Measurements from ENCODE around the gene ENPEP.

The ENPEP gene

DNA sequence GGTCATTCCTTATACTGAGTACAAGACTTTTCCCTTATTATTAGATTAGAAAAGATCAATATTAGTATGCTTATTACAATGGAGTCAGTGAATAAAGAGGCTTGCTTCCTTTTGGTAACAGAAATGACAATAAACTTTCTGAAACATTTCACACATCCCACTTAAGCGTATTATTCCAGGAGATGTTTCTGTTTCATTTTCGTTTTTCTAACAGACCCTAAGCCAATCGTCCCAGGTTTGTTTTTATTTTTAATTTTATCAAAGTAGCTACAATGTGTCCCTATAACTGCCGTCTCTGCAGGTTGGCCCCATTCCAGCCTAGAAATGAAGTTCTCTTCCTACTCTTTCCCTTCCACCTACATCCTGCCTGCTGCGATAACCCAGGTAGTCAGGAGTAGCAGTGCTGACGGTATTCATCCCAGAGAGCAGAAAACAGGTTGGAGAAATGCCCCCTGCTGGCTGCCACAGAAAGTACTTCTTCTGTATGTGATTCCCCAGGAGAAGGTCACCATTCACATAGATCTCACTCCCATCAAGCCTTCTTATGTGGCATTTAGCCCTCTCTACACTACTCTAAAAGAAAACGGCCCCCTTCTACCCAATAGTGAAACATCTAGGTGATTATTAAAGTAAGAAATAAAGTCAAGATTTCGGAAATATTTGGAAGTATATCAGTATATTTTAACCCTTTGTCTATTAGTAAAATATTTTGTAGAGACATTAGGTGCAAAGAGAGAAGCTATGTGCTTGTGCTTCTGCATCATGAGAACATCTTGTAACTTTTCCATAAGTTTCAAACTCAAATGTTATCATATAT lies 40.4 kb downstream of the ENPEP start:
- H3K4me3 ChIP-seq: peak overlapping the region; percentile 69
- H3K4me1 ChIP-seq: peaks cover 10% of the 10 kb centered on the region; the same call in 1 of the 2 replicates
- peak overlapping the region; percentile 63 for H3K4me2 ChIP-seq
- H3K9me3 ChIP-seq: no peaks in the 10 kb centered on the region
- no peaks in the 10 kb centered on the region for H3K27me3 ChIP-seq
- peak overlapping the region; percentile 68 for H3K9ac ChIP-seq
- no peak overlapping the region for H3K27ac ChIP-seq
- TF ChIP-seq Cebpa-rat (IDR thresholded peaks at IDR 0.05): no peak
- no peaks in the 10 kb centered on the region for H3K36me3 ChIP-seq
- no peaks in the 10 kb centered on the region for H4K20me1 ChIP-seq

- H3K27ac ChIP-seq: no peak overlapping the region
- no peak for TF ChIP-seq Cebpa-rat (IDR thresholded peaks at IDR 0.05)
- no peak overlapping the region for H3K4me2 ChIP-seq
These were observed 43.0 kb downstream of the ENPEP start for GRCh38 chr4:110518889-110519490.

DNA sequence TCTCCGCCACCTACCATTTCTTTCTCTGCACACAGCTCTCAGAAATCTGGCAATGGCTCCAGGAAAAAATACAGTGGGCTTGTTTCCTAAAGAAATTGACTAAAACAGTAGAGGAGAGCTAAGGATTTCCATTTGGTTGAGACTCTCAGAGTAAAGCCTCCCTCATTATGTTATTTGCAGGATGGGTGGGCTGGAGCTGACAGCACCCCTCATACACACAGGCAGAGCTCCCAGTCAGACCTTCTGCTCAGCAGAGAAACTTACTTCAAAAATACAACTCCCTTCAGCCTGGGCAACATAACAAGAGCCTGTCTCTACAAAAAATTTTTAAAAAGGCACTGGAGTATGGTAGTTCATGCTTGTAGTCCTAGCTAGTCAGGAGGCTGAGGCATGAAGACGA lies 44.9 kb downstream of the ENPEP start:
- Histone ChIP-seq H3K9ac (no peak overlapping the region), H3K4me3 (no peak overlapping the region), H4K20me1 (no peaks in the 10 kb centered on the region), H3K36me3 (no peaks in the 10 kb centered on the region), H3K9me3 (no peaks in the 10 kb centered on the region), H3K27ac (no peak overlapping the region), H3K4me1 (0 out of 2 replicates have a peak, but pooled peaks cover 3% of the 10 kb centered on the region), H3K27me3 (no peaks in the 10 kb centered on the region), H3K4me2 (no peak overlapping the region)
- no peak for TF ChIP-seq Cebpa-rat (IDR thresholded peaks at IDR 0.05)

More at GRCh38 chr4:110518889-110519490, 43.0 kb downstream of the ENPEP start:
- no peak overlapping the region for H3K9ac ChIP-seq
- no peaks in the 10 kb centered on the region for H3K9me3 ChIP-seq
- no peak overlapping the region for H3K4me3 ChIP-seq
- no peaks in the 10 kb centered on the region for H4K20me1 ChIP-seq
- peaks cover 10% of the 10 kb centered on the region; the same call in 1 of the 2 replicates for H3K4me1 ChIP-seq
- H3K36me3 ChIP-seq: no peaks in the 10 kb centered on the region
- H3K27me3 ChIP-seq: no peaks in the 10 kb centered on the region

- no peak overlapping the region for H3K4me3 ChIP-seq
- H3K36me3 ChIP-seq: no peaks in the 10 kb centered on the region
- H3K27ac ChIP-seq: no peak overlapping the region
- H3K9ac ChIP-seq: no peak overlapping the region
- no peaks in the 10 kb centered on the region for H3K4me1 ChIP-seq
- H3K27me3 ChIP-seq: no peaks in the 10 kb centered on the region
- TF ChIP-seq Cebpa-rat (IDR thresholded peaks at IDR 0.05): no peak
- H4K20me1 ChIP-seq: no peaks in the 10 kb centered on the region
- H3K9me3 ChIP-seq: no peaks in the 10 kb centered on the region
- H3K4me2 ChIP-seq: no peak overlapping the region
These were observed 50.6 kb downstream of the ENPEP start for GRCh38 chr4:110526589-110526988.

- Histone ChIP-seq H3K27me3 (no peaks in the 10 kb centered on the region), H4K20me1 (no peaks in the 10 kb centered on the region), H3K4me3 (no peak overlapping the region), H3K9ac (no peak overlapping the region), H3K4me1 (no peaks in the 10 kb centered on the region), H3K4me2 (no peak overlapping the region), H3K9me3 (no peaks in the 10 kb centered on the region), H3K36me3 (no peaks in the 10 kb centered on the region), H3K27ac (no peak overlapping the region)
- TF ChIP-seq Cebpa-rat (IDR thresholded peaks at IDR 0.05): no peak
These were observed 51.2 kb downstream of the ENPEP start for GRCh38 chr4:110527156-110527555.

GRCh38 chr4:110532901-110533589 lies 57.1 kb downstream of the ENPEP start:
- no peak overlapping the region for H3K27ac ChIP-seq
- H3K27me3 ChIP-seq: no peaks in the 10 kb centered on the region
- TF ChIP-seq Cebpa-rat (IDR thresholded peaks at IDR 0.05): no peak
- no peaks in the 10 kb centered on the region for H3K36me3 ChIP-seq
- peak overlapping the region; percentile 54 for H3K4me2 ChIP-seq
- H3K4me3 ChIP-seq: no peak overlapping the region
- no peaks in the 10 kb centered on the region for H4K20me1 ChIP-seq
- H3K9ac ChIP-seq: no peak overlapping the region
- peaks cover 16% of the 10 kb centered on the region for H3K9me3 ChIP-seq
- H3K4me1 ChIP-seq: peaks cover 11% of the 10 kb centered on the region

- Histone ChIP-seq H4K20me1 (no peaks in the 10 kb centered on the region), H3K27me3 (no peaks in the 10 kb centered on the region), H3K9me3 (peaks cover 22% of the 10 kb centered on the region), H3K27ac (no peak overlapping the region), H3K4me2 (peak overlapping the region; percentile 54), H3K9ac (no peak overlapping the region), H3K4me3 (no peak overlapping the region), H3K36me3 (no peaks in the 10 kb centered on the region), H3K4me1 (peaks cover 11% of the 10 kb centered on the region)
- TF ChIP-seq Cebpa-rat (IDR thresholded peaks at IDR 0.05): no peak
These were observed 57.6 kb downstream of the ENPEP start for GRCh38 chr4:110533590-110533910.

GRCh38 chr4:110533940-110534339 lies 58.0 kb downstream of the ENPEP start:
- Histone ChIP-seq H3K9me3 (peaks cover 25% of the 10 kb centered on the region), H4K20me1 (no peaks in the 10 kb centered on the region), H3K9ac (no peak overlapping the region), H3K27ac (no peak overlapping the region), H3K4me1 (peaks cover 11% of the 10 kb centered on the region), H3K36me3 (no peaks in the 10 kb centered on the region), H3K4me3 (no peak overlapping the region), H3K27me3 (no peaks in the 10 kb centered on the region), H3K4me2 (peak overlapping the region; percentile 54)
- no peak for TF ChIP-seq Cebpa-rat (IDR thresholded peaks at IDR 0.05)

DNA sequence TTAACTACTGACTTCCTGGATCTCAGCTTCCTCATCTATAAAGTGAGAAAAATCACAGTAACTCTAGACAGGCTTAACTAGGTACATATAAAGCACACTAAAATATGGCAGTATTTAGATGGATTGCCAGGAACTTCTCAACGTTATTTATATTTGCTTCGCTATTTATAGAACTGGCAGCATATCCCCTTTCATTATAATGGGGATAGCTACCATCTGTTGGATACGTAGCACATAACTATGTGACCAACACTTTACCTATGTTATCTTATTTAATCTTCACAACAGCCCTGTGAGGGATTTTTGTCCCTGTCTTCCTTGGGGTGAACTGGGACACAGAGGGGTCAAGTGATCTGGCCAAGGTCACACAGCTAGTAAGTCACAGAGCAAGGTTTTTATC lies 64.6 kb downstream of the ENPEP start:
- Histone ChIP-seq H3K27me3 (no peaks in the 10 kb centered on the region), H3K27ac (no peak overlapping the region), H3K9ac (no peak overlapping the region), H4K20me1 (no peaks in the 10 kb centered on the region), H3K4me1 (no peaks in the 10 kb centered on the region), H3K4me3 (no peak overlapping the region), H3K36me3 (no peaks in the 10 kb centered on the region), H3K4me2 (no peak overlapping the region), H3K9me3 (peaks cover 21% of the 10 kb centered on the region)
- no peak for TF ChIP-seq Cebpa-rat (IDR thresholded peaks at IDR 0.05)

DNA sequence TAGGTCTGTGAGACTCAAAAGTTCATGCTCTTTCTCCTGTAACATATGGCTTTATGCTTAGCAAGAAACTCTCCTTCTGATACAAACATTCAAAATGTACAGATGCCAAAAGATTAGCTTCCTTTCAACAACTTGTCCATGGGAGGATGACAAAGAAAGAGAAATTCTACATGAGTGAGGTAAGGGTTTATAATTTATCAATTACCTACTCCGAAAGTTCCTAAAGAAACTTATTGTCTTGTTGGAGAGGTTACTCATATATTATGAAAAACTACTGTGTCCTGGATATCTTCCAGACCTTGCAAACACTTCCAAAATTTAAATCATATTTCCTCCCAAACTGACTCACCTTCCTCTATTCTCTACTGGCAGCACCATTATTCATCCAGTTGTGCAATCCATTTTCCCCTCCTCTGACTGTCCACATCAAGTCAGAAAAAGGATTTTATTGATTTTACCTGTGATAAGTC lies 65.1 kb downstream of the ENPEP start:
- Histone ChIP-seq H3K27ac (no peak overlapping the region), H3K4me1 (no peaks in the 10 kb centered on the region), H3K36me3 (no peaks in the 10 kb centered on the region), H3K4me2 (no peak overlapping the region), H3K4me3 (no peak overlapping the region), H4K20me1 (no peaks in the 10 kb centered on the region), H3K27me3 (no peaks in the 10 kb centered on the region), H3K9me3 (peaks cover 21% of the 10 kb centered on the region), H3K9ac (no peak overlapping the region)
- no peak for TF ChIP-seq Cebpa-rat (IDR thresholded peaks at IDR 0.05)
